Measurements from ENCODE around the gene NKD1. TPM values are rescaled to one million over a fixed set of nuclear protein-coding genes. Genes with fewer than 3 reads are reported as not detected.

NKD1 gene
- polyA plus RNA-seq, 1 experiment, result 0.11 TPM

DNA sequence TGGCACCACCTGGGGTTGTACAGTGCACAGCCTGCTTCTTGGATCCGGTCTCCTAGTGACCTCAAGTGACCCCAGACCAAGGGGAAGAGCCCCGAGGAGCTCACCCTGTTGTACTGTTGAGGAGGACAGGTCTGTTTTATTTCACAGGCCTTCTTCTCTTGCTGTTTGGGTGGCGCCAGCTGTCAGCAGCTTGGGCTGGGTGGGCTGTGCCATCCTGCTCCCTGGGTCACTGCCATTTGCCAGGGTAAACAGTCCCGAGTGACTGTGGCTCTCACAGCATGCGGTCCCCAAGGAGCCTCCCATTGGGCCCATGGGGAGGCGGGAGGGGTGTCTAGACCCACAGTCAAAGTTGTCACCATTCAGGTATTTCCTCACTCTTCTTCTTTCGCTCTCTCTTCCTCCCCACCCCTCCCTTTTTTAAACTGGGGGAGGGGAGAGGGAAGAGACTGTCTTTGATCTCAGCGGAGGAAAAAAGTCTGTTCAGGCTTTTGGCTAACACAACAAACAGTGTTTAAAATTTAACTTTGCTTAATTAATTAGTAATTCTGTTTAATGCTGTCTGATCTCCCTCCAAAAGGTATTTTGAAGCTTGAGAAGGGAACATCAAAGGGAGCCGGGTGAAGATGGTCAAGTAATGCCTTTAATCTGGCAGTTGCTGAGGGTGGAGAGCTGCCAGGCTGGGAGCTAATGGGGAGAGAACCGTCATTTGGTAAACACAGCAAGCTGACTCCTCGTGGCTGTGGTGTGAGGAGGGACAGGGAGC, 68.9 kb downstream of the NKD1 start:
- ChIA-PET POLR2A (interaction anchor here (0.6 kb wide), 1 partner anchor 248 kb away, joined by 17 read pairs; the partner anchor contains the start of gene BRD7), CTCF (interaction anchor here (1.1 kb wide), 1 partner anchor 12 kb away, joined by 3 read pairs; no protein-coding TSS in a partner anchor)
- TF ChIP-seq, protein P1, sequence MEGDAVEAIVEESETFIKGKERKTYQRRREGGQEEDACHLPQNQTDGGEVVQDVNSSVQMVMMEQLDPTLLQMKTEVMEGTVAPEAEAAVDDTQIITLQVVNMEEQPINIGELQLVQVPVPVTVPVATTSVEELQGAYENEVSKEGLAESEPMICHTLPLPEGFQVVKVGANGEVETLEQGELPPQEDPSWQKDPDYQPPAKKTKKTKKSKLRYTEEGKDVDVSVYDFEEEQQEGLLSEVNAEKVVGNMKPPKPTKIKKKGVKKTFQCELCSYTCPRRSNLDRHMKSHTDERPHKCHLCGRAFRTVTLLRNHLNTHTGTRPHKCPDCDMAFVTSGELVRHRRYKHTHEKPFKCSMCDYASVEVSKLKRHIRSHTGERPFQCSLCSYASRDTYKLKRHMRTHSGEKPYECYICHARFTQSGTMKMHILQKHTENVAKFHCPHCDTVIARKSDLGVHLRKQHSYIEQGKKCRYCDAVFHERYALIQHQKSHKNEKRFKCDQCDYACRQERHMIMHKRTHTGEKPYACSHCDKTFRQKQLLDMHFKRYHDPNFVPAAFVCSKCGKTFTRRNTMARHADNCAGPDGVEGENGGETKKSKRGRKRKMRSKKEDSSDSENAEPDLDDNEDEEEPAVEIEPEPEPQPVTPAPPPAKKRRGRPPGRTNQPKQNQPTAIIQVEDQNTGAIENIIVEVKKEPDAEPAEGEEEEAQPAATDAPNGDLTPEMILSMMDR (IDR thresholded peaks at IDR 0.05; ENCODE audit: insufficient read depth, low read depth, low read length), result no peak
- H3K36me3 ChIP-seq (ENCODE audit: control insufficient read depth, insufficient read depth, low read length), result no peaks in the 10 kb centered on the region
- no peak for DNase-seq (ENCODE audit: low read depth)
- H3K27me3 ChIP-seq (ENCODE audit: control insufficient read depth, insufficient read depth, low read length), result peaks cover 8% of the 10 kb centered on the region
- H3K4me3 ChIP-seq (ENCODE audit: low read depth, low read length), result no peak overlapping the region

DNA sequence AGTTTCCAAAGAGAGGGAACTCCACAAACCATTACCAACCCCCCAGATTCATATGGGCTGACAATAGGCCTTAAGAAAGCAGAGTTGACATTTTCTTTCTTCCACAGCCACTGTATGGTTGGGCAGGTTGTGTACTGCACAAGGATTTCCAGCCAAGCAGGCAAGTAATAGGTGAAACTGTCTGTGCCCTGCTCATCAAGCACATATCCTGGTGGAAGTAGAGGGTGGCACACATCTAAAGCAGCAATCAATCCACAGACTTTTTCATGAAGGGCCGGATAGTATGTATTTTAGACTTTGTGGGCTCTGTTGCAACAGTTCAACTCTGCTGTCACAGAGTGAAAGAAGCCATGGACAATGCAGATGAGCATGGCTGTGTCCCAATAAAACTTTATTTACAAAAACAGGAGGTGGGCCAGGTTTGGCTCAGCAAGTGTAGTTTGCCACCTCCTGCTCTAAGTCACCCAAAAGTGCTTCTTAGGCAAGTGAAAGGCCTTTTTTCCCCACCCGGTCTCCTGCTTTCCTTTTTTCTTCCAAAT, 69.5 kb downstream of the NKD1 start:
- no peak for DNase-seq (ENCODE audit: low read depth)
- ChIA-PET CTCF (interaction anchor here (1.6 kb wide), 1 partner anchor 11 kb away, joined by 5 read pairs; no protein-coding TSS in a partner anchor), POLR2A (interaction anchor here (0.6 kb wide), 1 partner anchor 249 kb away, joined by 17 read pairs; the partner anchor contains the start of gene BRD7)
- TF ChIP-seq, protein P1 (IDR thresholded peaks at IDR 0.05; ENCODE audit: insufficient read depth, low read depth, low read length), result no peak
- H3K27me3 ChIP-seq (ENCODE audit: control insufficient read depth, insufficient read depth, low read length), result peaks cover 6% of the 10 kb centered on the region
- H3K4me3 ChIP-seq (ENCODE audit: low read depth, low read length), result no peak overlapping the region
- no peaks in the 10 kb centered on the region for H3K36me3 ChIP-seq (ENCODE audit: control insufficient read depth, insufficient read depth, low read length)

DNA sequence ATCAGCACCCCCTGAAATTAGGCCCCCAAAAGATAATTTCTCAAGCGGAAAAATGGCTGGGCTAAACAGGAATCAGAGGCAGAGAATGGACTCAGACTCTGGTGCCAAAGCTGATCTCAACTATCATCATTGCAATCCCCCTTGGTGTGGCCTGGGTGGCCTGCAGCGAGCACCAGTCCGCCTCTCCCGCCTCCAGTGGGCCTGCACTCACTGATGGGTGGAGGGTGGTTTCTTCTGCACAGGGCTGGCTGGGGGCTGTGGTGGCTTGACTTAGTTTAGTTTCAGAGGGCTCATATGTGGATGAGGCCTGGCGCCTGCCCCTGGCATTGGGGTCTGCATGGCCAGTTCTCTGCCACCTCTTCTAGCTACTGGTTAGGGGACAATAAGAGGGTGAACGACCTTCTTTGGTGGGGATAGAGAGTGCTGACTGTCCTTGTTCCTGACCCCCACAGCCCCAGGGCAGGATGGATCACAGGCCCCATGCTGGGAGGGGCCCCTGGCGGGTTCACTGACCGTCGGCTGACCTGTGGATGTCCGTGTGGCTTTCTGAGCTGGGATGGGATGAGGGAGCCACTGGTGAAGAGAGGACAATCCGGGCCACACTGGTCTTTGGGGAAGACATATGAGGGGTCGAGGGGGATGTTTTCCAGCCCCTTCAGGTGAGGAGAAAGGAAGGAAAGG, 70.2 kb downstream of the NKD1 start:
- Histone ChIP-seq H3K27me3 (ENCODE audit: control insufficient read depth, insufficient read depth, low read length) (no peaks in the 10 kb centered on the region; the same call in 1 of the 2 replicates), H3K36me3 (ENCODE audit: control insufficient read depth, insufficient read depth, low read length) (no peaks in the 10 kb centered on the region), H3K4me3 (ENCODE audit: low read depth, low read length) (no peak overlapping the region)
- TF ChIP-seq, protein P1 (IDR thresholded peaks at IDR 0.05; ENCODE audit: insufficient read depth, low read depth, low read length), result no peak
- no peak for DNase-seq (ENCODE audit: low read depth)
- CTCF ChIA-PET, result interaction anchor here (1.4 to 1.6 kb wide), 2 partner anchors 9 to 11 kb away, joined by 4 to 5 read pairs; no protein-coding TSS in a partner anchor
- POLR2A ChIA-PET, result no interaction called here

DNA sequence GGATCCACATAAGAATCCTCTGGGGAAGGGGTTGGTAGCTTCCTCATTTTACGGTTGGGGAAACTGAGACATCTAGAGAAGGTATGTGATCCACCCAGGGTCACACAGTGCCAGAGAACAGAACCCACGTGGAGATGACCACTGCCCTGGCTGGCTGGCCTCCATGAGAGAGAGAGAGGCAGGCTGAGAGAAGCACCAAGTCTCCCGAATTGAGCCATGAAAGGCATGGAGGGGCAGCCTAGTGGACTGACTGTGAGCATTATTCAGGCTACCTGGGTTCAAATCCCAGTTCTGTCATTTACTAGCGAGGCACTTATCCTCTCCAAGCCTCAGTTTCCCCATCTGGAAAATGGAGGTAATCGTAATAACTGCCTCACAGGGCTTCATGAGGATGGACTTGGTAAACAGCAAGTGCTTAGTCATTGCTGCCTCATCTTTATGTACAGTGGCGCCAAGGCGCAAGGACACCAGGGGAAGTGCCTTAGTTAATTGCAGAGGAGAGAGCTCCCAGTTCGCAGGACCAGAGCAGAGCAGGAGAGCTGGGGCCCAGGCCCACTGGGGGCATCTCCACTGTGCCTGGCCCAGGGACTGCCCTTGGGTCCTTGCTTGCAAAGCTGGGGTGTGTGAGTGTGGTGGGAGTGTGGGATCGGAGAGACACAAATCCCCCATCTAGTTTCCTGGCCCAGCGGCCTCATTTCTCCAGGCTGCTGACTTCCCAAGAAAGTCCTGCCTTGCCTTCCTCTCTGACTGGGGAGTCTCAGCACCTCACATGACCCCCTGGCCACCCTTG, 71.7 kb downstream of the NKD1 start:
- Histone ChIP-seq H3K4me3 (ENCODE audit: low read depth, low read length) (no peak overlapping the region), H3K27me3 (ENCODE audit: control insufficient read depth, insufficient read depth, low read length) (no peaks in the 10 kb centered on the region), H3K36me3 (ENCODE audit: control insufficient read depth, insufficient read depth, low read length) (no peaks in the 10 kb centered on the region)
- CTCF ChIA-PET, result interaction anchor here (1.4 kb wide), 1 partner anchor 8 kb away, joined by 4 read pairs; no protein-coding TSS in a partner anchor
- DNase-seq (ENCODE audit: low read depth), result no peak
- POLR2A ChIA-PET, result no interaction called here
- TF ChIP-seq, protein P1 (IDR thresholded peaks at IDR 0.05; ENCODE audit: insufficient read depth, low read depth, low read length), result no peak

All from BJ (cell line).